Effector memory CD8-positive, alpha-beta T cell (primary cell): ENCODE results near the gene GGTLC1.

Experiments
- ATAC-seq: fragments of 150-1000 bp; cut with Tn5 transposase; replicated peaks from 2 replicates; pipeline ENCODE4 v1.10.0; 2021; ENCODE audit warnings: mild to moderate bottlenecking, moderate library complexity
- DNase-seq, 3 experiments: peaks; one replicate each; pipeline ENCODE4 v3.0.0; 2021
- H3K27ac Mint-ChIP-seq, 2 donors: one replicate each; pipeline ENCODE4 v1.8.0; 2022; ENCODE audit warnings: mild to moderate bottlenecking in 2 of 2, mixed read lengths in 2 of 2, moderate library complexity in 2 of 2
- H3K27me3 Mint-ChIP-seq, 2 donors: one replicate each; pipeline ENCODE4 v1.8.0; 2022; ENCODE audit warnings: mixed read lengths in 2 of 2
- H3K36me3 Mint-ChIP-seq: one replicate; pipeline ENCODE4 v1.8.0; 2022; ENCODE audit warnings: mild to moderate bottlenecking, moderate library complexity, mixed read lengths; ENCODE audit not compliant: insufficient read depth
- H3K4me1 Mint-ChIP-seq, 2 donors: one replicate each; pipeline ENCODE4 v1.8.0; 2022; ENCODE audit warnings: low read depth in 2 of 2, mixed read lengths in 2 of 2
- H3K4me3 Mint-ChIP-seq, 2 donors: one replicate each; pipeline ENCODE4 v1.8.0; 2022; ENCODE audit warnings: mild to moderate bottlenecking in 2 of 2, mixed read lengths in 2 of 2, moderate library complexity in 2 of 2
- H3K9me3 Mint-ChIP-seq, 2 donors: one replicate each; pipeline ENCODE4 v1.8.0; 2022; ENCODE audit warnings: mixed read lengths in 2 of 2

The GGTLC1 gene

DNA sequence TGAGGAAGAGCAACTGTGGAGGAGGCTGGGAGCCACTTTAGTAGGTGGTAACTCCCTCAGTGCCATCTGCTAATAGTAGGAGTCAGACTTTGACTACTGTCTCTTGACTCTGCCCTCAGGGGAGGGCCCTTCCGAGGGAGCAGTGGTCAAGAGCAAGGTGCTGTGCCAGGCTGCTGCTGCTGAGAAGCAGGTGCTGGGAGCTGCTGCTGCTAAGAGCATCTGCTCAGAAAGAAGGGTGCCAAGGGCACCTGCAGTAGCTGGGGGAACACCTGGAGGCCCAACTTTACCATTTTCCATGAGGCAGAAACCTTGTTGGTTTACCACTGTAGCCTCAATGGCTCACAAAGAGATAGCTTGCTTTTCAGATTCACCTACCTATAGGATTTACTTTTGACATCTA lies 18.5 kb downstream of the GGTLC1 start:
- H3K9me3 Mint-ChIP-seq = no peaks in the 10 kb centered on the region
- peaks cover 16 to 46% of the 10 kb centered on the region in 2 donors for H3K27me3 Mint-ChIP-seq
- no peak overlapping the region for H3K4me3 Mint-ChIP-seq
- DNase-seq (no peak), ATAC-seq (no peak)
- no peaks in the 10 kb centered on the region for H3K36me3 Mint-ChIP-seq
- no peak overlapping the region for H3K27ac Mint-ChIP-seq
- no peaks in the 10 kb centered on the region for H3K4me1 Mint-ChIP-seq

DNA sequence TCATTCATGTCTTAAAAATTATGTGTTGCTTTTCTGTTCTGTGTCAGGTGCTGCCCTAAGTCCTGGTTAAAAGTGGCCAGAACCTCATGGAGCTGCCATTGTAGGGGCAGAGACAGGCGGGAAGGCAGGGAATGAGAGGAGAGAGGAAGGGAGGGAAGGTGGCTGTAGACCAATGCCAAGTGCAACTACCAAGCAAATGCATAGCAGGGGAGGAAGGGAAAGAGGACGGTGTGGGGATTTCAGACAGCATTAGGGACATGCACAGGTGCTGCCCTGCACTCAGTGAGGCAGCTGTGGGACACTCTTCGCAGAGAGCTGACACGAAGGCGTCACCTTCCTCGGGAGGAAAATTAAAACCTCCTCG lies 21.0 kb downstream of the GGTLC1 start:
- no peak overlapping the region for H3K4me3 Mint-ChIP-seq
- H3K27me3 Mint-ChIP-seq = peaks cover 5 to 22% of the 10 kb centered on the region in 2 donors
- ATAC-seq (no peak), DNase-seq (no peak)
- no peaks in the 10 kb centered on the region for H3K36me3 Mint-ChIP-seq
- no peak overlapping the region for H3K27ac Mint-ChIP-seq
- no peaks in the 10 kb centered on the region for H3K4me1 Mint-ChIP-seq
- peaks cover 0 to 3% of the 10 kb centered on the region in 2 donors for H3K9me3 Mint-ChIP-seq

DNA sequence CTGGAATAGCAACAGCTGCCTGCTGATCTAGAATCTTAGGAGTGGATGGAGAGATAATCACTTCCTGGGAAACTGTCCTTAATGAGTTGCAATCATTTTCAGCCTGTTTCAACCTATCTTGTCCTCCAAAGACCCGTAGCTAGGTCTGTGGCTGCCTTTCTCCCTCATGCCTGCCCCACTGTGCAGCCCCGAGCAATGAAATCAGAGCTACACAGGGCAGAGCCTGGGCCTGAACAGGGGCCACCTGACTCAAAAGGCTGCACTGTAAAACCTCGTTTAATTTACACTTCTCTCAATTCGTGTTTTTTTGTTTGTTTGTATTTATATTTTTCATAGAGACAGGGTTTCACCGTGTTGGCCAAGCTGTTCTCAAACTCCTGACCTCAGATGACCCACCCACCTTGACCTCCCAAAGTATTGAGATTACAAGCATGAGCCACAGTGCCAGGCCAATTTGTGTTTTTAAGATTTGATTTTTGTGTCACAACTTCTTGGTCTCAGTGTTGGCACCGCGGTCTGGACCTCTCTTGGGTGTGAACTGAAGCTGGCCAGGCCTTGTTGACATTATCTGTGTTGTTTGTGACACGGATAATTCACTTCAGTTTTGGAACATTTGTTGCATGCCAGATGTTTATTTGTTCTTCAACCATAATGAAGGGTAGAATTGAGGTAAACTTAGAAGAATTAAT lies 21.5 kb downstream of the GGTLC1 start:
- H3K36me3 Mint-ChIP-seq = no peaks in the 10 kb centered on the region
- no peak overlapping the region for H3K4me3 Mint-ChIP-seq
- H3K9me3 Mint-ChIP-seq = peaks cover 0 to 3% of the 10 kb centered on the region in 2 donors
- H3K27ac Mint-ChIP-seq = no peak overlapping the region
- no peak for ATAC-seq
- H3K27me3 Mint-ChIP-seq = peaks cover 10 to 20% of the 10 kb centered on the region in 2 donors
- no peaks in the 10 kb centered on the region for H3K4me1 Mint-ChIP-seq
- no peak for DNase-seq

DNA sequence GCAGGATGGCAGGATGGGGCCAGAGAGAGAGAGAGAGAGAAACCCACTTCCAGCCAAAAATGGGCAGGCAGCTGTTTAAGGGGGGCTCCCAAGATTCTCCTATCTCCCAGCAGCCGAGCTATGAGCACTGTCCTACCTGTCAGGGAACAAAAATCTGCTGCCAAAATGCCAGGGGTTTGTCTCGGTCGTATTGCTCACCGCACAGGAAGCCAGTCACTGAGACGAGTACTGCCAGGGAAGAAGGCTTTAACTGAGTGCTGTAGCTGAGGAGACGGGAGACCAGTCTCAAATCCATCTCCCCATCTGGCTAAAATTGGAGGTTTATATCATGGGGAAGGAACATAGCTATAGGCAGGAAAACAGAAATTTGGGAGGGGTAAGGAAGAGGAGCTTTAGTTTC lies 22.3 kb downstream of the GGTLC1 start:
- no peak overlapping the region for H3K27ac Mint-ChIP-seq
- H3K4me3 Mint-ChIP-seq = no peak overlapping the region

DNA sequence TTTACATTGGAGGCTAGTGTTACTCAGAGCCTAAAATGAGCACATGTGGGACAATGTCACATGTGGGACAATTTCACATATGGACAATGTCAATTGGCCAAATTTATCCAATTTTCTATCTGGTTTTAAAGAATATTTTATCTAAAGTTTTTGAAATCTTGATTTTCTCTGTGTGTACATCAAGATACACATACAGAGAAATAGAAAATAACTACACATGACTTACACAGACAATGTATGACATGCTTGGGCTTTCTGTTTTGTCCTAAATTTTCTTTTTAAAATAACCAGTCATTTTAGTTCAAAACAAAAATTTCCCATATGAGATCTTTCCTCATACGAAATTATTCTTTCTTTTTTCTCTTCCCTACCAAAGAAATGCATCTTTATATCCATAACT lies 24.6 kb downstream of the GGTLC1 start:
- H3K27ac Mint-ChIP-seq = no peak overlapping the region
- DNase-seq (no peak), ATAC-seq (no peak)

More for the DNA sequence above, 22.3 kb downstream of the GGTLC1 start:
- Mint-ChIP-seq H3K4me1 (no peaks in the 10 kb centered on the region), H3K36me3 (no peaks in the 10 kb centered on the region), H3K27me3 (peaks cover 14 to 22% of the 10 kb centered on the region in 2 donors), H3K9me3 (peaks cover 0 to 3% of the 10 kb centered on the region in 2 donors)
- DNase-seq (no peak), ATAC-seq (no peak)

DNA sequence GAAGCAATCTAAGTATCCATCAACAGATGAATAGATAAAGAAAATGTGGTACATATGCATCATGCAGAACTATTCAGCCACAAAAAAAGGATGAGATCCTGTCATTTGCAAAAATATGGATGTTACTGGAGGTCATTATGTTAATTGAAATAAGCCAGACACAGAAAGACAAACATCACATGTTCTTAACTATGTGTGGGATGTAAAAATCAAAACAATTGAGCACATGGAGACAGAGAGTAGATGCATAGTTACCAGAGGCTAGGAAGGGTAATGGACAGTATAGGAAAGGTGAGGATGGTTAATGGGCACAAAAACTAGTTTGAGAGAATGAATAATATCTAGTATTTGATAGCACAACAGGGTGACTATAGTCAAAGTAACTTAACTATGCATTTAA lies 26.3 kb downstream of the GGTLC1 start:
- Mint-ChIP-seq H3K4me3 (no peak overlapping the region), H3K27ac (no peak overlapping the region), H3K27me3 (peaks cover 23 to 24% of the 10 kb centered on the region in 2 donors), H3K4me1 (no peaks in the 10 kb centered on the region), H3K36me3 (no peaks in the 10 kb centered on the region), H3K9me3 (peaks cover 0 to 3% of the 10 kb centered on the region in 2 donors)
- ATAC-seq (no peak), DNase-seq (no peak)

More for the DNA sequence above, 24.6 kb downstream of the GGTLC1 start:
- peaks cover 23 to 33% of the 10 kb centered on the region in 2 donors for H3K27me3 Mint-ChIP-seq
- peaks cover 0 to 3% of the 10 kb centered on the region in 2 donors for H3K9me3 Mint-ChIP-seq
- H3K4me1 Mint-ChIP-seq = no peaks in the 10 kb centered on the region
- H3K4me3 Mint-ChIP-seq = no peak overlapping the region
- H3K36me3 Mint-ChIP-seq = no peaks in the 10 kb centered on the region

DNA sequence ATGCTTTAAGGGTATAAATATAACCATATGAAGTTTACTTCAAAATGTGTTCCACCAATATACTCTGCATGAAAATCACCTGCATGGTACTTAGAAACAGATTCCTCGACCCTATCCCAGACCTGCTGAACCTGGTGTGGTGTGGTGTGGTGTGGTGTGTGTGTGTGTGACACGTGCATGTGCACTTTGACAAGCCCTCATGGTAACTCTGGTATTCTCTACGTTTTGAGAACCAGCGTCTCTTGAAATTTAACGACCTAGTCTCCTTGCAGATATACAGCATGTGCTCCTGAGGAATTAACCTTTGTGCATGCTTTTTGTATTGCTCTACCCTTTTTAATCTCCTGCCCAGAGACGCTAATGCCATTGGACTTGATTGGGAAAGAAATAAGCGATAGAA lies 29.5 kb downstream of the GGTLC1 start:
- no peak overlapping the region for H3K4me3 Mint-ChIP-seq
- no peak overlapping the region for H3K27ac Mint-ChIP-seq
- H3K9me3 Mint-ChIP-seq = peaks cover 0 to 3% of the 10 kb centered on the region in 2 donors
- H3K4me1 Mint-ChIP-seq = no peaks in the 10 kb centered on the region
- no peak for DNase-seq
- H3K27me3 Mint-ChIP-seq = peaks cover 27 to 31% of the 10 kb centered on the region in 2 donors
- ATAC-seq = no peak
- H3K36me3 Mint-ChIP-seq = no peaks in the 10 kb centered on the region

DNA sequence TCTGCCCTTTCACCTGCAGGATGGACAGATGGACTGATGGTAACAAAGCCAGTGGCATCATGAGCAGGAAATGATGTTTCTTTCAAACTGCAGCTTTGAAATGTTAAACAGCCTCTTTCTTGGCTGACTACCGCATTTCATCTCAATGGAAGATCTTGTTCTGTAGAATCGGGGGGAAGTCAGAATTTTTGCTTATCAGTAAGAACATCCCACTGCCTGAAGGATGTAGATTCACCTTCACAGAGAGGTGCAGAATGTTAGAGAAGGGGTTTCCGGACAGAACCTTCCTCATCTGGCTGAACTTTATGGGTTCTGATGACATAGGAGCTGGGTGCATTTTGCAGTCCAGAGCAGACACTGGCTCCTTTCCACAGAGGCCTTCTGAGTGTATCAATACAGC lies 32.7 kb downstream of the GGTLC1 start:
- DNase-seq (no peak), ATAC-seq (no peak)
- Mint-ChIP-seq H3K36me3 (no peaks in the 10 kb centered on the region), H3K9me3 (no peaks in the 10 kb centered on the region), H3K4me3 (no peak overlapping the region), H3K27ac (no peak overlapping the region), H3K4me1 (no peaks in the 10 kb centered on the region), H3K27me3 (peaks cover 38 to 56% of the 10 kb centered on the region in 2 donors)

DNA sequence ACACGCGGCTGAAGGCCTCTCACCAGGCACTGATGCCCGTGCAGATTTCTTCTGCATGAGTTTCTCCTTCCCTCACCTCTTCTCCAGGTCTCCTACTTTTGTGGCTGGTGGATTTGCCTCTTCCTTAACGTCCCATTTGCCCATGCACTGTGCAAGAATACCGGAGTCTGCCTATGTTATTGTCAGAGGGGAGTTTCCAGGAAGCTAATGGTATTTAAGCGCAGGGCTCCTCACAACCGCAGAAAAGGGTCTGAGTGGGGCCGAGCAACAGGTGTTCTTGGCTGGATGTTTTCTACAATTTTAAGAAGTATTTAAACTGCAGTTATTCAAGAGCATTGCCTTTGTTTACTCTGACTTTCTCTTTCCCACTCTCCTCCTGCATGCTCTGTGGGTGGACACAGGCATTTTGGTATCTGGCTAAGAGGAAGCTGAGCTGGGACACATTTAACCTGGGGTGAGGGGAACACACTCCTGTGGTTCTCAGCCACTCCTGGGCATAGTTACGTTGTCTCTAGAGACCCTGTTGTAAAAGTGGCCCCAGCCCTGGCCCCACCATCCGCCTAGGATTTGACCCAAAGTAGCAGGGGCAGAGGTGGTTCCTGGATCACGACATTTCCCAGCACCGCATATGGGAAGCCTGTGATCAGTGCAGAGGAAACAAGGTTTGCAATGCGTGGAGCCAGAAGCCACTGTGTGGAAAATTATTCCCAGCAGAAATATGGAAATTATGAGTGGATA lies 34.4 kb downstream of the GGTLC1 start:
- no peaks in the 10 kb centered on the region for H3K9me3 Mint-ChIP-seq
- H3K36me3 Mint-ChIP-seq = no peaks in the 10 kb centered on the region
- ATAC-seq (no peak), DNase-seq (no peak)
- H3K4me1 Mint-ChIP-seq = no peaks in the 10 kb centered on the region
- no peak overlapping the region for H3K27ac Mint-ChIP-seq
- H3K4me3 Mint-ChIP-seq = no peak overlapping the region
- H3K27me3 Mint-ChIP-seq = peaks cover 47 to 63% of the 10 kb centered on the region in 2 donors

DNA sequence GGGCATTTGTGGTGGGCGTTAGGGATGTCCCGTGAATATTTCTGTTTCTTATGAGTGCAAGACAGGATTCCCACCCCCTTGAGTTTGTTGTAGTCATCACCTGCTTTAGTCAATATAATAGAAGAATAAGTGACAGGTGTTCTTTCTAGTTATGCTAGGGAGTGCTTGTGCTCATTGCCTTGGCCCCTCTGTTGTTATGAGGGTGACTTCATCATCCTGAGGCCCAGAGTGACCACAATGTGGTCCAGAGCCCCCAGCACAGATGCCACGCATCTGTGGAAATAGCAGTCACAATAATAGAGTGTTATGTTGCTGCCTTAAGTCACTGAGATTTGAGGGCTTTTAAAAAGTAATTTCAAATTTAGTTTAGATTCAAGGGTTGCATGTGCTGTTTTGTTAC lies 42.4 kb downstream of the GGTLC1 start:
- H3K9me3 Mint-ChIP-seq = no peaks in the 10 kb centered on the region
- DNase-seq (no peak), ATAC-seq (no peak)
- no peak overlapping the region for H3K4me3 Mint-ChIP-seq
- H3K4me1 Mint-ChIP-seq = no peaks in the 10 kb centered on the region
- peaks cover 18 to 27% of the 10 kb centered on the region in 2 donors for H3K27me3 Mint-ChIP-seq
- H3K36me3 Mint-ChIP-seq = no peaks in the 10 kb centered on the region
- H3K27ac Mint-ChIP-seq = no peak overlapping the region

DNA sequence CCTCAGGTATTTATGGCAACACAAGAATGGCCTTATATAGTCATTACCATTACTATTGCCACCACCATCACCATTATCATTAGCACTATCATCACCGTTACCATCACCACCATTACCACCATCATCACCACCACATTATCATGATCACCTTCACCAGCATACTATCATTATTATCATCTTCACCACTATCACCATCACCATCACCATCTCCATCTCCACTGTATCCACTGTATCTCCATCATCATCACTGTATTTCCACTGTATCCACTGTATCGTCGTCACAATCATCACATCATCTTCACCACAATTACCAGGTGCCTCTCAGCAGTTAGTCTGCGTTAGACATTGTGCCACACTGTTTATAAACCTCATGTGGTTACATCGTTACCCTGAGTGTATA lies 45.3 kb downstream of the GGTLC1 start:
- no peaks in the 10 kb centered on the region for H3K36me3 Mint-ChIP-seq
- no peaks in the 10 kb centered on the region for H3K4me1 Mint-ChIP-seq
- DNase-seq (no peak), ATAC-seq (no peak)
- peaks cover 0 to 3% of the 10 kb centered on the region in 2 donors for H3K27me3 Mint-ChIP-seq
- H3K4me3 Mint-ChIP-seq = no peak overlapping the region
- no peaks in the 10 kb centered on the region for H3K9me3 Mint-ChIP-seq
- H3K27ac Mint-ChIP-seq = no peak overlapping the region

DNA sequence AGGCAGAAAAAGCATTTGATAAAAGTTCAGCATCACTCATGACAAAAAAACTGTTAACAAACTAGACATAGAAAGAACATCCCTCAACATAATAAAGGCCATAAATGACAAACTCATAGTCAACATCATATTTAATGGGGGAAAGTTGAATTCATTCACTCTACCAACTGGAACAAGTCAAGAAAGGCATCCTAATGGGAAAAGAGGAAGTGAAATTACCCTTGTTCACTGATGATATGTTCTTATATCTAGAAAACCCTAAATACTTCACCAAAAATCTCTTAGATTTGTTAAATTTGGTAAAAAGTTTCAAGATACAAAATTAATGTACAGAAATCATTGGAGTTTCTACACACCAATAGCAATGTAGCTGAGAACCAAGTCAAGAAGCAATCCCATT lies 48.9 kb downstream of the GGTLC1 start:
- H3K27me3 Mint-ChIP-seq = peaks cover 8 to 10% of the 10 kb centered on the region in 2 donors
- H3K4me1 Mint-ChIP-seq = peaks cover 0 to 6% of the 10 kb centered on the region in 2 donors
- DNase-seq = no peak
- H3K27ac Mint-ChIP-seq = no peak overlapping the region
- no peaks in the 10 kb centered on the region for H3K9me3 Mint-ChIP-seq
- H3K4me3 Mint-ChIP-seq = no peak overlapping the region
- H3K36me3 Mint-ChIP-seq = no peaks in the 10 kb centered on the region
- ATAC-seq = no peak

DNA sequence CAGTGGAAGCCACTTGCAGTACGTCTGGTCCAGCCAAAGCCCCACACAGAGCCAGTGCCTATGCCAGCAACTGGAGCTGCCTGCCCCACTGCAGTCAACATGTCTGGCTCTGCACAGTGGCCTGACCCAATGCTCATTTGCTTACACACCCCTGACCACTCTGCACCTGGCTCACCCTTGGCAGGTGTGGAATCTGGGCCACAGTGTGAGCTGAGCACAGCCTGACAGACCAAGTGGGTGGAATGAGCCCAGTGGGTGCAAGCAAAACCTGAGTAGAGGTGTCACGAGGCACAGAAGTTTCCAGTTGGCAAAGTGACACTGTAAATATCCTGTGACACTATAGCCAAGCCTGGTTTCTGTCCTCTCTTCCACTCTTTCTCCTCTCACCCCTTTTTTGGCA lies 49.5 kb downstream of the GGTLC1 start:
- Mint-ChIP-seq H3K36me3 (no peaks in the 10 kb centered on the region), H3K4me1 (peaks cover 0 to 6% of the 10 kb centered on the region in 2 donors), H3K27ac (no peak overlapping the region), H3K27me3 (peaks cover 8 to 10% of the 10 kb centered on the region in 2 donors), H3K4me3 (no peak overlapping the region), H3K9me3 (no peaks in the 10 kb centered on the region)
- DNase-seq (no peak), ATAC-seq (no peak)

DNA sequence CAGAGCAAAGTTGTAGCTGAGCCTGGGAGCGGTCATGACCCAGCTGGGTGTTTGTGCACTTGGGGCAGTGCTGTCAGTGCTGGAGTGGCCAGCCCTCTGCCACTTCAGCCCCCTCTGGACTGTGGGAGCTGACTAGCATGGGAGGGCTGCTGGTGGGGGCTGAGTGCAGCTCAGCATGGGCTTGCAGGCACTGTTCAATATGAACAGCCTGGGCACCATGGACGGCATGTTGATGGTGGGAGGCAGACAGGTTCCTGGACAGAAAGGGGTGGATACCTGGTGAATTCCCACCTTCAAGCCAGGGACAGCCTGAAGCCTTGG lies 50.5 kb downstream of the GGTLC1 start:
- H3K27ac Mint-ChIP-seq = no peak overlapping the region
- H3K4me1 Mint-ChIP-seq = peaks cover 0 to 6% of the 10 kb centered on the region in 2 donors
- no peak overlapping the region for H3K4me3 Mint-ChIP-seq
- DNase-seq (no peak), ATAC-seq (no peak)
- H3K27me3 Mint-ChIP-seq = peaks cover 8 to 10% of the 10 kb centered on the region in 2 donors
- H3K36me3 Mint-ChIP-seq = no peaks in the 10 kb centered on the region
- no peaks in the 10 kb centered on the region for H3K9me3 Mint-ChIP-seq
